Measurements from ENCODE around the gene PNMT.
"Not testable (repeated sequence)": the region's sequence is repeated elsewhere in the genome, so short reads cannot be mapped to it uniquely, and the experiment has no call there.

PNMT gene

GRCh38 chr17:39687546-39688474, 19.6 kb downstream of the PNMT start, which contains the start of gene PGAP3:
Gene PGAP3 (minus strand): TSS chr17:39688057. CDS start chr17:39688014, 43 bp downstream.
- DNase-seq (ENCODE audit: low spot score), result peak; percentile 89

GRCh38 chr17:39688475-39688835, 20.2 kb downstream of the PNMT start:
- DNase-seq (ENCODE audit: low spot score), result no peak

- no peak for DNase-seq (ENCODE audit: low spot score)
Measured at GRCh38 chr17:39688945-39689344, 20.7 kb downstream of the PNMT start.

GRCh38 chr17:39694593-39694992, 26.3 kb downstream of the PNMT start:
- DNase-seq (ENCODE audit: low spot score), result no peak

GRCh38 chr17:39695089-39695474, 26.8 kb downstream of the PNMT start:
- DNase-seq (ENCODE audit: low spot score), result no peak

- no peak for DNase-seq (ENCODE audit: low spot score)
Measured at GRCh38 chr17:39696731-39697130, 28.5 kb downstream of the PNMT start.

GRCh38 chr17:39697961-39698360, 29.7 kb downstream of the PNMT start:
- DNase-seq (ENCODE audit: low spot score), result no peak

GRCh38 chr17:39699157-39699817, 31.0 kb downstream of the PNMT start:
- not testable (repeated sequence) for DNase-seq (ENCODE audit: low spot score)

GRCh38 chr17:39699818-39700147, 31.5 kb downstream of the PNMT start, which contains the start of gene ERBB2:
Gene ERBB2 (plus strand): TSS chr17:39700064. CDS start chr17:39700239, 175 bp downstream.
- peak; percentile 47 for DNase-seq (ENCODE audit: low spot score)

- DNase-seq (ENCODE audit: low spot score), result no peak
Measured at GRCh38 chr17:39700148-39700987, 32.1 kb downstream of the PNMT start.

- no peak for DNase-seq (ENCODE audit: low spot score)
Measured at GRCh38 chr17:39701012-39701783, 32.9 kb downstream of the PNMT start.

- no peak for DNase-seq (ENCODE audit: low spot score)
Measured at GRCh38 chr17:39701784-39702422, 33.6 kb downstream of the PNMT start.

GRCh38 chr17:39702901-39703893, 34.9 kb downstream of the PNMT start:
- DNase-seq (ENCODE audit: low spot score), result no peak

- no peak for DNase-seq (ENCODE audit: low spot score)
Measured at GRCh38 chr17:39703913-39704312, 35.7 kb downstream of the PNMT start.

- DNase-seq (ENCODE audit: low spot score), result no peak
Measured at GRCh38 chr17:39704821-39705551, 36.7 kb downstream of the PNMT start.

GRCh38 chr17:39705786-39706348, 37.6 kb downstream of the PNMT start:
- no peak for DNase-seq (ENCODE audit: low spot score)

GRCh38 chr17:39706383-39706782, 38.1 kb downstream of the PNMT start:
- no peak for DNase-seq (ENCODE audit: low spot score)

- DNase-seq (ENCODE audit: low spot score), result no peak
Measured at GRCh38 chr17:39706921-39707337, 38.7 kb downstream of the PNMT start.
